Superior temporal gyrus (tissue), 1 donor: Measurements from ENCODE around the gene MEN1.
A peak's percentile ranks its signal among the peaks of the same experiment; 100 is the strongest.

Experiments
- DNase-seq: peaks from one replicate; pipeline ENCODE4 v3.0.0-alpha.2; 2016; ENCODE audit errors: extremely low spot score

MEN1 gene

DNA sequence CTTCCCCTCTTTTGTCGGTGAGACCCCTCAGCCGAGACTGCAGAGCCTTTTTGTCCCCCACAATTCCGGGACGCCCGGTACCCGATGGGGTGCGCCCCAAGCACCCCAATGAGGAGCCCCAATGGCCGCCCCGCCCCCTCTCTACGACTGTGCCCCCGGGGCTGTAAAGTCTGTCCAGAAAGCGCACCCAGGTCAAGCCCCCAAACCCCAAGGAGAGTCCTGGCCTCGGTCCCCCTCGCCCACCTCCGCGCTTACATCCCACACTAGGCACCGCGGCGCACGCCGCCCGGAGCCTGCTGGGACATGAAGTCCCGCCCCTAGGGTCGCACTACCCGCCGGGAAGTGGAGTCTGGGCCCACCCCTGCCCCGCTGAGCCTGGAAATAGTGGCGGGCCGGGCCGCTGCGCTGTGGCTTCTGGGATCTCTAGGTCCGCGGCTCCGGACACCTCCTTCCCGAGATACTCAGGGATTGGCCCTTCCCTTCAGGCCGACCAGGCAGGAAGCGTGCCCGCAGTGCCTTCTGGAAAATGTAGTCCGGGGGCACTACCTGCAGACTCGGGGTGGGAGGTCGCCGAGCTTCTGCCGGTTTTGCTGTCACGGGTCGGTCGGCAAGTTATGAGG lies at the start of gene MEN1:
TSS of gene MEN1 (minus strand) at position 281 of the 620 bp plus-strand sequence. CDS start 442 bp downstream, outside the sequence.
- peak; percentile 97 for DNase-seq

DNA sequence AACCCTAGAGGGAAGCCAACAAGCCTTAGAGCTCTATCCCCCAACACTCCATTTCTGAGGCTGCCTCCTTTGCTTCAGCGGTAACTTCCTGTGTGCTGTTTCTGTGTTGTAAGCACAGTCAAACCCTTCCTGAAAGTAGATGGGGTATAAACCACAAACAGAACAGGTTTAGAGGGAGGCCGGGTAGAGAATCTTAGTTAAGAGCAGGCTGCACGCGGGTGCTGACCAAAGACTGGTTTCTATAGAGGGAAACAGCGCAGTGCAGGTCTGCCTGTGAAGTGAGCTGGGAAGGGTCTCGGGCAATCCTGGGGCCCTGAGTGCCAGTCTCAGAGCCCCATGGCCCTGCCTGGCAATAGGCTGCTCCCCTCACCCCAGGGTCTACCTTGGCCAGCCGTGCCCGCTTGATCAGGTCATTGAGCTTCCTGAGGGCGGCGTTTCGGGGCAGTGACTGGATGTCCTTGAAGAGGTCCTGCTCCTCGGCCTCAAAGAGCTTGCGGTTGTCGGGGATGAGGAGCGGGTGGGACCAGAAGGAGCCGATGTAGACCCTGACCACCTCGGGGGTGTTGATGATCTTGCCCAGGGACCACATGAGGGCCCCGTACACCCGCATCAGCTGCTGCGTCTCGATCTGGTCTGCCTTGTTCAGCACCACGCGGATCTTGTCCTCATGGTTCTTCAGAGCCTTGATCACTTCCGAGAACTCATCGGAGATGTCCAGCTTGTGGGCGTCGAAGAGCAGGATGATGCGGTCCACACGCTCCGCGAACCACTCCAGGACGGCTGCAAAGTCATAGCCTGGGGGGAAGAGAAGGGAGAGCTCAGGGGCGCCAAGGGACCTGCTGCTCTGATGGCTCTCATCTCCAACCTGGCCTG lies 49.4 kb upstream of the MEN1 start:
- no peak for DNase-seq

DNA sequence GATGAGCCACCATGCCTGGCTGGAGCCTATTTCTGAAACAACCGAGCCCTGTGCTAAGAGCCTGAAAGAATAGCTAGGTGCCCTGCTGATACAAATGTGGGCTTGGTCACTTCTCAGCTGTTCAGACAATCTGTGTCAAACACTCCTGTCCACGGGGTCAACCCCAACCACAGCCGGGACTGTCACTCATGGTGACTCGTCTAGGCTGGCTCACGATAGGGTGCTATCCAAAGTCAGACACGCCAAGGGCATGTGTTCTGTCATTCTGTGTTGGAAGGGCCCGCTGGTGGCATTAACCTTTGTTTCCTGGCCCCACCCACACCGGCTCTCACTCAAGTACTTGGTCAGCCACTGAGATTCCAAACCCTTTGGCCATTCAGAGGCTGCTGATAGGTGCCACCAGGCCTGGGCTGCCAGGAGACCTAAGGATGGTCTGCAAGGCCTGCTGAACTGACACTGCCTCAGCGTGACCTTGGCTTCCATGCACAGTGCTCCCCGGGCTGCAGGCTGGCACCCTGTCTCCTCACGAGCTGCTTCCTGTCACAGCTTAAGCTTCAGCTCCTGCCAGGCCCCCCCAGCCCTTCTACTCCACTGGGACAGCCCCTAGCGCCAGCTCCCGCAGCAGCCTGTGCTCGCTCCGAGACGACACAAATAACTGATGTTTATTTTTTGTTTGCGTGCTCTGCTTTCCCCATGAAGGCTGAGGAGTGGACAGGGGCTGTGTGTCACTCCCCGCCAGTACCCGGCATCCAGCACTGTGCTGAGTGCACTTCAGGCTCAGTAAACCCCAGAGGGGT lies 48.3 kb upstream of the MEN1 start:
- DNase-seq = no peak

DNA sequence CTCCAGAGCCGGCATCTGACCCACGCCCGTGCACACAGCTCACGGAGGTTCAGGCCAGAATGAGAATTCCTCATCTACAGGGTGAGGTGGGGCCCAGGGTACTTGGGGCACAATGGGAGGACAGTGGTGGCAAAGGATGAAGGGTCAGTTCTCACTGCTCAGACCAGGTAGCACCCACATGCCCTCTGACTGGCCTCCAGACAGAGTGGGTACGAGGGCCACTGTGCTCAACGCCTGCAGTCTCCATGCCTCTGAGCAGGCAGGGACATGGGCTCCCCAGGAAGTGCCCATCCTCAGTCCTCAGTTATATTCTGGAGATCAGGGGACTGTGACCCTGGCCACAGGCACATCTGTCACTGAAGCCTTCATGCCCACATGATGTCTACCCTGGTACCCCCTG lies 47.1 kb upstream of the MEN1 start:
- DNase-seq = no peak

DNA sequence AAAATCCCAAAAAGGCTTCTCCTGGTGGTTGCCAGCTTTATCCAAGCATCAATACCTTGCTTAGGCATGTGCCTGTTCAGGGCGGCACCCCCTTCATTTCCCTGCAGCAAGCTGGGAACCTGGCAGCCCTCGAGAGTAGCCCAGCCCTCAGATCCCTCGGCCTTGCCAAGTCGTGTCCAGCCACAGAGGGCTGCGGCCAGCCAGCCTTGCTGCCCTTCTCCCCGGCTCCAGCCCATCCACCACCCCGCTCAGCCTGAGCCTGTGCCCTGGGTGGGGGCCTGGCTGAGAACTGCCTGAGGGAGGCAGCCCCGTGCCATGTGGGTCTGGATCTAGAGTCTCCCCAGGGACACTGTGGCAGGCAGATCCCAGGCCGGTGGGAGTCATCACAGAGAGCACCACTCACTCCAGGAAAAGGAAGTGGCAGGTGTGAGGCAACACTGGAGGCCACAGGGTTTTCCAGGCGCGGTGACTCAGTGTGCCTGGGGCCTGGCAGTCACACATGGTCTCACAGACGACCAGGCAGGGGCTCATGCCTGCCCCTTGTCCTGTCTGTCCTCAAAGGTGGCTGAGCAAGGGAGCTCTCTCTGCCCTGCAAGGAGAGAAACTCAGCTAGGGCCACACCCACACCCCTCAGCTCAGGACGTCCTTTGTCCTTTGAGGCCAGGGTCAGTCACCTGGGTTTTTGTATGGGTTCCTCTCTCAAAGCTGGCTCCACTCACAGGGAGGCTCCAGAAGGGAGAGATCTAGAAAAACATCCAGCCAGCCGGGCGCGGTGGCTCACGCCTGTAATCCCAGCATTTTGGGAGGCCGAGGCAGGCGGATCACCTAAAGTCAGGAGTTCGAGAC lies 46.3 kb upstream of the MEN1 start:
- no peak for DNase-seq

DNA sequence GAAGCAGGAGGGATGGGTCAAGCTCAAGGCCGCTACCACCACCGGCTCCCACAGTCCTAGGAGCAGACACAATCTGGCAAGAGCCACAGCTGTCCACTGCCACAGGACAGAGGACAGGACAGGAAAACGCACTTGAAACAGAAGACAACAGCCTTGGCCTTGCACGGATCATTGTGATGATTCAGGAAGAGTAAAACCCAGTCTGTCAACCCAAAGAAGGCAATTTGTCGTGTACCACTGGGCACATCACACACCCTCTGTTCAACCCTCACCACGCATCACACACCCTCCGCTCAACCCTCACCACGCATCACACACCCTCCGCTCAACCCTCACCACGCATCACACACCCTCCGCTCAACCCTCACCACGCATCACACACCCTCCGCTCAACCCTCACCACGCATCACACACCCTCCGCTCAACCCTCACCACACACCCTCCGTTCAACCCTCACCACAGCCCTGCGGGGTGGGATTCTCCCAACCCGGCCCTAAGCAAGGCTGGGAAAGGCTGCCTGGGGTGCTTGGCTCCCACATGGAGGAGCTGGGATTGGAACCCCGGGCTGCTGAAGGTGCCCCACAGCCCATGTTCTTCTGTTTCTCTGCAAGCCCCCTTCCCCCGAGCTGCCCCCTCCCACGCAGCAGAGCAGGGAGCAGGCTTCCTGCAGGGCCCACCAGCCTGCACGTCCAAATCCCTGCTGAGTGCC lies 45.4 kb upstream of the MEN1 start:
- no peak for DNase-seq

DNA sequence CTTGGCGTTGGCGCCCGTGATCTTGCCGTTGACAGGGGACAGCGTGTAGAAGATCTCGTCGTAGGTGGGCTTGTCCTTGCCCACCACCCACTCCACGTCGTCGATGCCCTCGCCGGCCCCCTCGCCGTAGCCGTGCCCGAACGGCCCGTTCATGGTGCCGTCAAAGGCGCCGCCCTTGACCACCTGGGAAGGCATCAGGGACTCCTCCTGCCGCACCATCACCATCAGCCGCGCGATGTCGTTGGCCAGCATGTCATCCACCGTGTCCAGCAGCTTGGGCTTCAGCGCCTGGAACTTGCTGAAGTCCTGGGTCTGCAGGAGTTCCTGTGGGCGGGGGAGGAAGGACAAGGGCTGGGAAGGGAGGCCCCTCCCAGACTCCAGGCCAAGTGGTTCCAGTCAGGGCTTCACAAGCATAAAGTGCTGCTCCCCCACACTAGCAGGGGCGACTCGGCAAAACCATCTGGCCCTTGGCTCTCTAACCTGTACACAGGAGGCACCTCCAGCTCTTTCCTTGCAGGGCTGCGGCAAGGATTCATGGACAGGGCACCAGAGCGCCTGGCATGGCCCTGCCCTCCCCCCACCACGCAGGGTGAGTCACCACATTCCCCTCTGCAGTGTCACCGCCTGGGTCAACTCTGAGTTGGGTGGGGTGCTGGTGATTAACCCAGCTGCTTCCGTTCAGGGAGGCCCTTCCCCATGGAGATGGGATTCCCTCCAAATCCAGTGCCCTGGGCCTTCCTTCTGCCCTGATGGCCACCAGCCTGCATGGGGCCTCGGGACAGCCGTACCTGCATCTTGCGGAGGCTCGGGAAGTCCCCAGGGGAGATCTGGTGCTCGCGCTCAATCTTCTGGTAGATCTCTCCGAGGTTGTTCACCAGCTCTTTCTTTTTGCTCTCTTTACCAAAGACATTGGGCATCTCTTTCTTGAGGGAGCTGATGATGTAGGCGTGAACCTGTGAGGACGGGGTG lies 44.5 kb upstream of the MEN1 start:
- no peak for DNase-seq

DNA sequence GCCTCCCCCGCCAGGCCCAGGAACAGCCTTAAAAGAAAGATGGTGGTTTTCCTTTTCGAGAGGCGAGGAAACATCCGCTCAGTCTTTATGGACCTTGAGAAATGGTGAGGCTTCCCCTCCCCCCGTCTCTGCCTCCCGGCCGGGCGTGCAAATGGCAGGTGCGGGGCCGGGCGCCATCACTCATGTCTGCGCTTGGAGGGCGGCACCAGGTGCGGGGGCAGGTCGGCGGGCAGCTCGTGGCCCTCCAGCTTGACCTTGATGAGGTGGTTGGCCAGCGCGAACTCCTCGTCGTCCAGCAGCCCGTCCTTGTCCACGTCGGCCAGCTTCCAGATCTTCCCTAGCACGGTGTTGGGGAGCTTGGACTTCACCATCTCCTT lies 43.8 kb upstream of the MEN1 start:
- no peak for DNase-seq

DNA sequence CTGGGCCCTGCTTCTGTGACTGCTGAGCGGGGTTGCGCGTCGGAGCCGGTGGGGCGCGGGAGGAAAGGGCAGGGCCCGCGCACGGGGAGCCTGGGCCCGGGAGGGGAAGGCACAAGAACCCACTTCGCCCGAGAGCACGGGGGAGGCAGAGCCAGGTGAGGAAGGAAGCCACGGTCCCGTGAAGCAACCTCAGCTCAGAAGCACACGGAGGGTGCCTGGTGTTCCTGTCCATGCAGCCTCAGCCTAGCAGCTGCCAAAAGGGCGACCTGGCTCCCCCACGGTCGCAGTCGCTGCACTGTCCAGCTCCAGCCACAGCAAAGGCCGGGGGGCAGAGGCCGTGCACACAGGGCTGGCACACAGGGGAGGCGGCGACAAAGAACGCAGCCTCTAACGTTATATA lies 43.4 kb upstream of the MEN1 start:
- no peak for DNase-seq

DNA sequence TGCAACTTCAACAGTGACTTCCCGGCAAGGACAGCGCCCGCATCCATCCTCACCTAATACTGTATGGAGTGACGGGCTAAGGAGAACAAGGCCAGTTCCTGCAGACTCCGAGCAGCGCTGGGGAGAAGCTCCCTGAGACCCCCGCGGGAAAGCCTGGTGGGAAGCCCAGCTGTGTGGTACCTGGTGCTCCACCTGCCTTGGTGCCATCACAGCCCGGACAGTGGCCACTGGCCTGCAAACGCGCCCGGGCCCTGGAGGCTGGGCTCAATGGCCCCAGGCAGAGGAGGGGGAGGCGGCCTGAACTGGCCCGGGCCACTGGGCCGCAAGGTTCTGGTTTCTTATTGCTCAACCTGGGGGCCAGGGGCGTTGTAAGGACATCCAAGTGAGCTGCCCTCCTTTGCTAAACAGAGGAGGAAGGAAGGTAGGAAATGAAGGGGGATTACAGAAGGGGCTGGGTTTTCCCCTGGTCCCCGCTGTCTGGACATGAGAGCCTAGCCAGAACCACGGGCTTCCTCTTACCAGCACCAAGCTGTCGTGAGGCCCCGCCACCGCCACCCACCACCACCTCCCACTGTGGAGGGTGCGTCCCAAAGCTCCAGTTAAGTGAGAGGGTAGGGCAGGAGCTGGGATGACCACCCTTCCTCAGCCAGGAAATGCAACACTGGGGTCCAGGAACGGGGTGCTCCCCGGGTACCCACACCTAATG lies 42.6 kb upstream of the MEN1 start:
- no peak for DNase-seq

DNA sequence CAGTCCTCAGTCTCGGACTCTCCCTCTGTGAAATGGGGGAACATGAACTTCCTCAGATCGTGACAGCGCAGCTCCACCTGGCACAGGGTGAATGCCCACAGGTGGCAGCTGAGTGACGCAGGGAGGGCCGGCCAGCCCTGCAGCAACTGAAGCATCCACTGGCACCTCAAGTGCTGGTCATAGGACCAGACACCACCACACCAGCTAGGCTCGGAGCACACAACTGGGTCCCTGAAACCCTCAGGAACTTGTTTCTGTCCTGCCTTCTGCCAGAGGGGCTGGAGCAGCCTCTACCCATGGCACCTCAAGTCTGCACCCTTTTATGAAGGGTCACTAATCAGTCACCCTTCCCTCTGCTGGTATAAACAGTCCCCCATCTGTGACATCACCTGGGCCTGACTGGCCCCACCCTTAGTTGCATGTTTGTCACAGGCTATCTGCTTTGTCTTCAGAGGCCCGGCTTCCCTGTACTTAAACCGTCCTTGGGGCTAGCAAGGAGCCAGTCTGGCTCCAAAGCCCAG lies 41.5 kb upstream of the MEN1 start:
- DNase-seq = no peak

DNA sequence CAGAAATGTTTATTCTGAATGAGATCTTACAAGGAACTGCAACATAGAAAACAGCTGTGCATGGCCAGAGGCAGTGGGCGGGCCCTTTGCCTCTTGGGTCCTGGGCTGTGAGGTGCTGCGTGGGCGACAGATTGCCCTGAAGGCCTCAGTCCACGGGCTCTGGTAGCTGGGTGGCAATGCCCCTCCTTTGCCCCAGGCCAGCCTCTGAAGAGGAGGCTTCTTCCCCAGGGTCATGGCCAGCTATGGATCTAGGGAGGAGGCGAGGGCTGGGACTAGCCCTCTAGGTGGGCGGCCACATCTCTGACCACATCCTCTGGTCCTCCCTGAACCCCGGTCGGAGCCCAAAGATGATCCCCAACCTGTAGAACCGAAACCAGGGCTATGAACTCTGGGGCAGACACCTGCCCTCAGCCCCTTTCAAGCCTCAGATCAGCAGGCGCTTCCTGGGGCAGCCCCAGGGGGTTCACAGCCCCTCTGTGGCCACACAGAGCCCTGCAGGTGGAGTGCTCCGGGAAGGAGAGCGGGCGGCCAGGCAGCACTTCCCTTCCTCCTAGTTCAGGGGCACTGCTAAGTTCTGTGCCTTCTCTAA lies 40.7 kb upstream of the MEN1 start:
- no peak for DNase-seq

DNA sequence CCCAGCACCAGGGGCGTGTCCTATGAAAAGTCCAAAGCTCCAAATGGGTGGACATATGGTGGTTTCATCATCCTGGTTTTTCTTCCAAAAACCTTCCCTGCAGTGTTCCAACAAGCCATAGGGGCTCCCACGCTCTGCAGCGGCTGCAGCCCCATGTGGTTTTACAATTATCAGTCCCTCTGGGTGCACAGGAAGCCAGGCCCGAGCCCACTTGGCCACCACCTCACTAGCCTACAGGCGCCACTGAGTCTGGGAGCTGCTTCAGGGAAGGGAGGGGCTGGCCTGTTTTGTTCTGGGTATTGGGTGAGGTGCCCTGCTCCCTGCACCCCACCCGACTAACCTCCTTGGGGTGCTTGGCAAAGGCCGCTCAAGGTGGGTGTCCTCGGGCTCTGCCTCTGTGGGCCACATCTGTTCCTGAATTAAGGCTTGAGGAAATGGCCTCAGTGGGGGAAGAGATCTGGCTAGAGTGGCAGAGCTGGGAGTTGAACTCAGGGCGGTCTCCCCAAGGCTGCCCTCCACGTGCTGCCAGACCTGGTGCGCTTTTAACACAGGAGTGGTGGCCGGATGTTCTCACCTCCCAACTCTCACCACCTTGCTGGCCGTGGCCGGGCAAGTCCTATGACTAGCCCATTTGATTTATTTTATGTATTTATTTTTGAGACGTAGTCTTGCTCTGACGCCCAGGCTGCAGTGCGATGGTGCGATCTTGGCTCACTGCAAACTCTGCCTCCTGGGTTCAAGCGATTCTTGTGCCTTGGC lies 39.4 kb upstream of the MEN1 start:
- DNase-seq = no peak

DNA sequence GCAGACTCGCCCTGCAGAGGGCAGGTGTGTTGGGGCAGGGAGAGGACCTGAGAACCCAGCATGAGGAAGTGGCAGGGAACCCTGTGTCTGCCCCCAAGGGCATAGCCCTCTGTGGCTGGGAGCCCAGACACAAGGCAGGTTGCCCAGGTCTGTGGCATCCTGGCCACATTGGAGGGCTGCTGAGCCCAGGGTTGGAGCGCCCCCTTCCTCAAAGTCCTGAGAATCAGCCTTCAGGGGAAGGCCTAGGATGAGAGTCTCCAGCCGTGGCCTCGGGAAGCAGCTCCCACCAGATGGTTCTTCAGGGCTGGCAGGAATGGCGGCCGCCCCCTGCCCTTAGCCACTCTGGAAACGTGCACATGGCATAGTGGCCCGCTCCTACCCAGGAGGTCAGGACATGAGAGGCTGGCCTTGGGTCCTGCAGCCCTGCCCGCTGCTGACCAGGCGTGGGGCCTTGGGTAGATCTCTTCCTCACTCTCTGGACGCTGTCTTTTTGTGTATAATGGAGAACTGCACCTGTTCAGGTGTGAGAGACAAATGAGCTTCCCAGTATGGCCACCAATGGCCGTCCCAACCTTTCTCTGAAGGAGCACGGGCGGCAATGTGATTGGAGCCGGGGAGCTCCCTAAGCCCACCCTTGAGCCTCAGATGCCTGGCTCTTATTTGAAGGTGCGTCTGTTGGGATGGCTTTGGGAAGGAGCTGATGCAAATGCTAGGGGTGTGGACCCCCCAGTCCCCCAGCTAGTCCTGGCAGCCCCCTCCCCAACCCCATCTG lies 38.7 kb upstream of the MEN1 start:
- DNase-seq = no peak

DNA sequence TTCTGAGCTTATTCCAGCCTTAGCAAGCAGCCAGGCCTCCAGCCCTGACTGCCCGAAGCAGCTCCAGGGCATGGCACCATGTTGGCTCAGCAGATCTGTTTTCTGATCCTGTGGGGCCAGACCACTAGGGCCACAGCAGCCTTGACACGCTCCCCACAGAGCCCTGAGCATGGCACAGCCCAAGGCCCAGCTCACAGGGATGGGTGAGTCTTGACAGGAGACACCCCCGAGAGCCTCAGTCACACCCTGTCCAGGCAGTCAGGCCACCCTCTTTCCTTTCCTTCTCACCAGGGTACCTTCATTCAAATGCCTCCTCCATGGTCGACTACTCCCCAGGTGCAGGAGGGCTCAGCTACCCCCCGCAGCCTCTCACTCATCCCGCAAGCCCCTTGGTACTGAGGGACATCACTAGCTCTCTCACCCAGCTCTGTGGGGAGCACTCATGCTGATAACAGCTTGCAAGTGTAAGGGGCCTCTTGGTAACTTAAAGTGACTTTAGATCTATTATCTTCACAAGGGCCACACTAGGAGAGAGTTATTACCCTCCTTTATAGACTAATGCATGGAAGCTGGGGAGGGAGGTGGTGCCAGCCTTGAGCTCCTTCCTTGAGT lies 38.0 kb upstream of the MEN1 start:
- no peak for DNase-seq

DNA sequence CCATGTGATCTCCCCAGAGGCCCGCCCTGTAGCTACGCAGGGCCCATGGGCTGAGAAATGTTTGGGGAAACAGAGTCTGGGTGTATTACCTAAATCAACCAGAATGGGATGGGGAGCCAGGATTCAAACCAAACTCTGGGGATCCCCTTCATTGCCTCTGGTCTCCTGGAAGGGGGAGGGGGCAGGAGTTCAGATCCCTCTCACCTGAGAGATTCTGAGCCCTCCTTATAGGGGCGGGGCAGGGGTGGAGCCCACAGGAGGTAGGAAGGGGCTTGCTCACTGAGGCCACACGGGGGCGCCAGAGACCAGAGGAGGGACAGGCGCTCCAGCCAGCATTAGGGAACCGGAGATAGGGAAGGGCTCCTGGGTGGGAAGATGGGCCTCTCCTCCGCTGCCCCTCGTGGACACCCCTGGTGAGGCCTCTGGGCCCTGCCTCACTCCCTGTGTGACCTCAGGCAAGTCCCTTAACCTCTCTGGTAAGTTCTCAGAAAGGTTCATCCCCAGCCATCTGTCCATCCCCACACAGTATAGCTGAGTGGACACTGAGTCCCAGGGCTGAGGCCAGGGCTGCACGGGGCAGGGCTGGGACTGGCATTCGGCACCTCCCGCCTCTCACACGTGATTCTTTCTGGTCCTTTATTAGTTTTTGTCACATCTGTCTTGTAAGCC lies 36.8 kb upstream of the MEN1 start:
- peak; percentile 95 for DNase-seq
